Activated T-cell treated with anti-CD3 and anti-CD28 coated beads, Interleukin-2, amount 50 U/mL, for 4 hours (primary cell): ENCODE results near the gene CCDC142. TPM values are rescaled to one million over a fixed set of nuclear protein-coding genes. Genes with fewer than 3 reads are reported as not detected.

ENCODE experiments used
- ATAC-seq, 2 donors: fragments of 200-7000 bp; cut with Tn5 transposase; one replicate each; pipeline ENCODE4 v1.10.0; 2021
- DNase-seq: peaks from one replicate; pipeline ENCODE4 v3.0.0-alpha.2; 2020
- H3K27me3 Mint-ChIP-seq: one replicate; pipeline ENCODE4 v1.8.0; 2021; ENCODE audit warnings: low read depth, mixed read lengths
- H3K36me3 Mint-ChIP-seq: one replicate; pipeline ENCODE4 v1.8.0; 2022; ENCODE audit warnings: mixed read lengths; ENCODE audit not compliant: insufficient read depth
- H3K4me1 Mint-ChIP-seq: one replicate; pipeline ENCODE4 v1.8.0; 2021; ENCODE audit warnings: low read depth, mixed read lengths
- H3K4me3 Mint-ChIP-seq: one replicate; pipeline ENCODE4 v1.8.0; 2021; ENCODE audit warnings: mild to moderate bottlenecking, moderate library complexity, mixed read lengths
- H3K9me3 Mint-ChIP-seq: one replicate; pipeline ENCODE4 v1.8.0; 2021; ENCODE audit warnings: mixed read lengths
- total RNA-seq, 3 donors: library from RNA; stranded (reverse); gene quantifications; one replicate each; pipeline ENCODE4 v1.2.1, GENCODE V29; 2021

The CCDC142 gene
- total RNA-seq, 3 donors from 2014 or later, result 13.7 to 17.3 (median 13.9) TPM

DNA sequence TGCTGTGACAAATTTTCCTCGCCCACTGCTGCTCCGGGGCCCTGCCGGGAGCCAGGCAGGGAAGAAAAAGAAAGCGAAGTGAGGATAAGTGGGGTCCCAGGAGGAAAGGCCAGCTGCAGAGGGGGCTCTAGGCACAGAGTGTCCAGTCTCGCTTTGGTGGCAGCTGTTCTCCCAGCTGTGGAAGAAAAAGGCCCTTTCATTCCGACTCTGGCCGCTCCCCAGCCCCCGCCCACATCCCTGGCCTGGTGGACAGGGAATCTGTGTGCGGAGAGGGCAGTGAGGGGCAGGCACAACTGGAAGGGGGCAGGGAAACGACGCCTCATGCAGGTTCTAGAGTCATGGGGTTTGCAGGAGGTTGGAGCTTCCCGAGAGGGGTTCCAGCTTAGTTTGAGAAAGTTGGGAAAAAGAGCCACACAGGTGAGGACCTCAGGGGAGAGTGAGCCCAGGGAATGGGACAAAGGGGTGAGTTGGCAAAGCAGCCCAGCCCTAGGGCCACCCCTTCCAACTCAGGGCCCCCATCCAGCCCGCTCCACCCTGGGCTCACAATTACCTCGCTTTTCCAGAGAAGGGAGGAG, 42.9 kb downstream of the CCDC142 start:
- no peak for ATAC-seq
- Mint-ChIP-seq H3K4me3 (peak overlapping the region; percentile 52), H3K36me3 (no peaks in the 10 kb centered on the region), H3K27me3 (peaks cover 36% of the 10 kb centered on the region), H3K4me1 (peaks cover 9% of the 10 kb centered on the region), H3K9me3 (no peaks in the 10 kb centered on the region)
- no peak for DNase-seq

- Mint-ChIP-seq H3K4me1 (peaks cover 9% of the 10 kb centered on the region), H3K9me3 (no peaks in the 10 kb centered on the region), H3K27me3 (peaks cover 30% of the 10 kb centered on the region), H3K4me3 (no peak overlapping the region), H3K36me3 (no peaks in the 10 kb centered on the region)
- DNase-seq, result no peak
- no peak for ATAC-seq
Measured at GRCh38 chr2:74439373-74439772, 43.4 kb downstream of the CCDC142 start.

DNA sequence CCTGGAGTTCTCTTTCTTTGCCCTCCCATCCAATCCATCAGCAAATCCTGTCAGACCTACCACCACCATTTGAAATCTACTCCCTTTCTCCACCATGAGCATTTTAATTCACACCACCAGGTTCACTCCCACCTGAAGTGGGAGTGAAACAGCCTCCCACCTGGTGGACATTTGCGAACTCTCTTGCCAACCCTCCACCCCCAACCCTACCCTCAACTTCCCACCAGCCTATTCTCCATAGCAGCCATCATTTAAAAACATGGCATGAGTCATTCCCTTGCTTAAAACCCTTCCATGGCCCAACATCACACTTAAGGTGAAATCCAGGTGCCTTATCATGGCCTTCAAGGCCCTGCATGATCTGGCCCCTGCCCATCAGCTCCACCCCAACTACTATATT, 44.5 kb downstream of the CCDC142 start:
- H3K4me3 Mint-ChIP-seq, result no peak overlapping the region
- no peaks in the 10 kb centered on the region for H3K9me3 Mint-ChIP-seq
- no peaks in the 10 kb centered on the region for H3K36me3 Mint-ChIP-seq
- H3K4me1 Mint-ChIP-seq, result peaks cover 9% of the 10 kb centered on the region
- H3K27me3 Mint-ChIP-seq, result peaks cover 30% of the 10 kb centered on the region
- ATAC-seq, result no peak
- no peak for DNase-seq

DNA sequence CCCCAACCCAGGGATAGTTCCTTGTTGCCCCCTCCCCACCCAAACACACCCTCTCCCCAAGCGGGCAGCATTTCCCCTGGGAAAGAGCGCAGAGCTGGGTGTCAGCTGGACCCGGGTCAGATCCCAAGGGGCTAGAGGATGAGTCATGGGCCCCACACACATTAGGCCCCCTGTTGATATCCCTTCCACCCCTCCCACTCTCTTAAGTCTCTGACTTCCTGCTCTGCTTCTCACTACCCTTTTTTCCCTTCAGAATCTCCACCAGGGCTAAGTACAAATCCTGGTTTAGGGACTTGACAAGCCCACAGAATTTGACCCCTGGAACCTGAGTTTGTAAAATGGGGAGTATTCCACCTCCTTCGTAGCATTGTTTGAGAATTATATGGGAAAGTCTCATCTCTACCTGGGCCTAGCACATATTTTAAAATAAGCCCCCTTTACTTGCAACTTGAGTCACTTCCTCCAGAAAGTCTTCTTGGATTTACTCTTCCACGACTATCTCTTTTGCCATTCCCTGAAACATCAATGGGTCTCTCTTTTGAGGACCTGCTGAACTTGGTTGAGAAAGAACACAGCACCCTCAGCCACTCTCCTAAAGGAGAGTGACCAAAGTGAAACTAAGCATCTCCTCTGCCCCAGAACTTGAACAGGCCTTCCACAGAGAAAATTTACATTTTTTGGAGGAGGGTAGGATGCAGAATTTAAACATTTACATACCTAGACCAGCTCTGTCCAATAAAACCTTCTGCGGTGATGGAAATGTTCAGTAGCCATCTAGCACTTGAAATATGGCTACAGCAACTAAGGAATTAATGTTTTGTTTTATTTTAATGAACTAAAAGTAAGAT, 45.7 kb downstream of the CCDC142 start:
- Mint-ChIP-seq H3K9me3 (no peaks in the 10 kb centered on the region), H3K36me3 (no peaks in the 10 kb centered on the region)

DNA sequence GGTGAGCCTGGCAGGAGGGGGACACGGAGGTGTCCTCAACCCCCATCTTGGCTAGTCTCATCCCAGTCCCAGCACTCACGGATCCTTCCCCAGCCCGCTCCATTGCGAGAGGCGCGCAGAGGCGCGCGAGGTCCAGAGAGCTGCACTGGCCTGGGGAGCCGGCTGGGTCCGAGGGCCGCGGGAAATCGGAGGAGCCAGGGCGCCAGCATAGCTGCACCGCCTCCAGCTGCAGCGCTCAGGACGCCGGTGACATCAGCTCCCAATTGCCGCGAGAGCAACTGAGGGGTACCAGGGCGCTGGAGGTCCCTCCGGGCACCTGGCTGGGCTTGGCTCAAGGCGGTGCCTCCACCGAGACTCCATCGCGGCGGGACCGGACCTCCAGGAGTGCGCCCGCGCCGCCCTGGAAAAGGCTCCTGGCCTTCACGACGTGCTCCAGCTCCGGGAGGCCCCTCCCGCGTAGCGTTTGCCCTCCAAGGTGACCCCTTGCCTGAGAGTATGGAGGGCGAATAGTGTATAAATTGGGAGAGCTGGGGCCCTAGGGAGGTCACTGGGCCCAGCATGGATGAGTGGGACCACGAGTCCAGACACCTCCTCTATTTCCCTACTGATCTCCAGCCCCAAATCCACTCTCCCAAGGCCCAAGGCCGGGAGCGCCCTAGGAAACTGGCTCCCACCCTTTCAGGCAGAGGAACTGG, 46.5 kb downstream of the CCDC142 start:
- Mint-ChIP-seq H3K4me1 (peaks cover 6% of the 10 kb centered on the region), H3K9me3 (no peaks in the 10 kb centered on the region), H3K4me3 (no peak overlapping the region), H3K36me3 (no peaks in the 10 kb centered on the region), H3K27me3 (peaks cover 22% of the 10 kb centered on the region)
- no peak for ATAC-seq
- DNase-seq, result no peak

More for the DNA sequence above, 45.7 kb downstream of the CCDC142 start:
- H3K27me3 Mint-ChIP-seq, result peaks cover 24% of the 10 kb centered on the region
- no peak overlapping the region for H3K4me3 Mint-ChIP-seq
- DNase-seq (no peak), ATAC-seq (no peak)
- peaks cover 6% of the 10 kb centered on the region for H3K4me1 Mint-ChIP-seq

- no peak for DNase-seq
- peaks cover 3% of the 10 kb centered on the region for H3K36me3 Mint-ChIP-seq
- H3K4me3 Mint-ChIP-seq, result no peak overlapping the region
- no peaks in the 10 kb centered on the region for H3K4me1 Mint-ChIP-seq
- no peaks in the 10 kb centered on the region for H3K9me3 Mint-ChIP-seq
- no peaks in the 10 kb centered on the region for H3K27me3 Mint-ChIP-seq
- ATAC-seq, result no peak
Measured at GRCh38 chr2:74430502-74430901, 52.3 kb downstream of the CCDC142 start.

DNA sequence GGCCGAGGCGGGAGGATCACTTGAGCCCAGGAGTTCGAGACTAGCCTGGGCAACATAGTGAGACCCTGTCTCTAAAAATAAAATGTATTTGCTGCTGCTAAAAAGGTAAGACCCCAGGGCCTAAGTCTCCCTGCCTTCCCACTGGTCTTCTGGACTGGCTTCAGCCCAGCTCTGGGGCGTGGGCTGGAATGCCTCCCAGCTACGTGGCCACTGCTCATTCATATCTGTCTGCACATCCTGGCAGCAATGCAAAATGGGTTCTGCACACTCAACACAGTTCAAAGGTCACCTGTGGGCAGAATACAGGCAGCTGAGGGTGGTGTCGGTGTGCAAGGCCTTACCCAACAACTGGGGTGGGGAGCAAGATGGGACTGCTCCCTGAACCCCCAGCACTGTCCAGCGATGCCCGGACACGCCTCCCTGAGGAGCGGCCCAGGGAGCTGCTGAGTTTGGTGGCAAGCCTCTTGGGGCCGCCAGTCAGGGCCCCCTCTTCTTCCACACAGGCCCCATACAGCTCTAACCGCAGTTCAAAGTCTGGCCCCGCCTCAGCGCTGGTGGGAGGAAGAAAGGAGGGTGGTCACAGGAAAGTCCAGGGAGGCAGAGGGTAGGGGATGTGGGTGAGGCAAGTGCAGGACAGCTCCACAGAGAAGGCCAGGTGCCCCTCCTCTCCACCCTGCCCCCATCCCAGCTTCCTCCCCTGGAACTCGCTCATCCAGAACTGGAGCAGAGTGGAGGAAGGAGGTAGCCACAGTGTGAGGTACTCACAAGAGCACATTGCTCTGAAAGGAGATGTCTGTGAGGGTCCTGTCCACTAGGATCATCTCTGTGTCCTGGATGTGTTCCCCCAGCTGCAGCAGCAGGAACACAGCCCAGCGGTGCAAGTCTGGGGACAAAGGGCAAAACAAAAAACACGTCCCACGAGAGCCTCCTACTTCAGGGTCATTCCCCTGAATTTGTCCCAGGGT, 53.0 kb downstream of the CCDC142 start:
- no peaks in the 10 kb centered on the region for H3K4me1 Mint-ChIP-seq
- peaks cover 4% of the 10 kb centered on the region for H3K36me3 Mint-ChIP-seq
- no peak for ATAC-seq
- DNase-seq, result no peak
- H3K9me3 Mint-ChIP-seq, result no peaks in the 10 kb centered on the region
- H3K4me3 Mint-ChIP-seq, result no peak overlapping the region
- no peaks in the 10 kb centered on the region for H3K27me3 Mint-ChIP-seq

DNA sequence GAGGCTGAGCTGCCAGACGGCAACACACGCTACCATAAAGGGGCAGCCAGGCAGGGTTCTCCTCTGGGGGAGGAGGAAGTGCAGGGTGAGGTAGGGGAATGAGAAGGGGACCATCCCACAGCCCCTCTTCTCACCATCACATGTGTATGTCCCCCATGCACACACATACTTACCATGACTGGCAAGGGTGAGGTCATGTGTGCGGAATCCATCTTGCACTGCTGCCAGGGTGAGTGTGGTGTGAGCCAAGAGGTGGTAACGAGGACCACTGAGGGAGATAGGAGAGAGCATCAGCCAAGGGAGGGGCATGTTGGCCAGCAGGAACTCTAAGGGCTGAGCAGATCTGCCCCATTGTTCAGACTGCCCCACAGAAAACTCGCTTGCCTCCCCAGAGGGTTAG, 54.1 kb downstream of the CCDC142 start:
- H3K9me3 Mint-ChIP-seq, result no peaks in the 10 kb centered on the region
- no peaks in the 10 kb centered on the region for H3K4me1 Mint-ChIP-seq
- no peak overlapping the region for H3K4me3 Mint-ChIP-seq
- peaks cover 6% of the 10 kb centered on the region for H3K36me3 Mint-ChIP-seq
- DNase-seq, result no peak
- ATAC-seq, result no peak
- no peaks in the 10 kb centered on the region for H3K27me3 Mint-ChIP-seq

DNA sequence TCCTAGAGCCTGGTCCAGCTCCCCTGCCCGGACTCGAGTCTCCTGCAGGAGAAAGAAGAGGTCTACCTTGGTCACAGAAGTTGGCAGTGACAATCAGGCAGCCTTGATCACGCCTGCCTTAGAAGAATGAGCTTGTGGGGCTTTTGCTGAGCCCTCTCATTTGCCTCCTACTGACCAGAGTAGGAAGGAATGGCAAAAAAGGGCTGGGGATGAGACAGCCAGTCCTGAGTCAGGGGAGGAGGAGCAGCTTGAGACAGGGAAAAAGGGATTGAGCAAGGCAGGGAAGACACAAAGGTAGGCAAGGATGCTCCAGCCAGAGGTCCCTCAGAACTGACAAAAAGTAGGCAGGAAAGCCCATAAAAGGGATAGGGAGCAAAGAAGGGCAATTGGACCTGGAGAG, 55.2 kb downstream of the CCDC142 start:
- DNase-seq (no peak), ATAC-seq (no peak)
- Mint-ChIP-seq H3K4me1 (peaks cover 5% of the 10 kb centered on the region), H3K36me3 (peaks cover 6% of the 10 kb centered on the region), H3K27me3 (no peaks in the 10 kb centered on the region), H3K9me3 (no peaks in the 10 kb centered on the region), H3K4me3 (no peak overlapping the region)

GRCh38 chr2:74426181-74426758, 56.5 kb downstream of the CCDC142 start:
- DNase-seq (no peak), ATAC-seq (no peak)
- no peaks in the 10 kb centered on the region for H3K9me3 Mint-ChIP-seq
- no peaks in the 10 kb centered on the region for H3K27me3 Mint-ChIP-seq
- H3K36me3 Mint-ChIP-seq, result peaks cover 6% of the 10 kb centered on the region
- H3K4me1 Mint-ChIP-seq, result peaks cover 14% of the 10 kb centered on the region
- no peak overlapping the region for H3K4me3 Mint-ChIP-seq

GRCh38 chr2:74425523-74425922, 57.3 kb downstream of the CCDC142 start:
- no peak for DNase-seq
- H3K4me1 Mint-ChIP-seq, result peaks cover 19% of the 10 kb centered on the region
- ATAC-seq, result no peak

DNA sequence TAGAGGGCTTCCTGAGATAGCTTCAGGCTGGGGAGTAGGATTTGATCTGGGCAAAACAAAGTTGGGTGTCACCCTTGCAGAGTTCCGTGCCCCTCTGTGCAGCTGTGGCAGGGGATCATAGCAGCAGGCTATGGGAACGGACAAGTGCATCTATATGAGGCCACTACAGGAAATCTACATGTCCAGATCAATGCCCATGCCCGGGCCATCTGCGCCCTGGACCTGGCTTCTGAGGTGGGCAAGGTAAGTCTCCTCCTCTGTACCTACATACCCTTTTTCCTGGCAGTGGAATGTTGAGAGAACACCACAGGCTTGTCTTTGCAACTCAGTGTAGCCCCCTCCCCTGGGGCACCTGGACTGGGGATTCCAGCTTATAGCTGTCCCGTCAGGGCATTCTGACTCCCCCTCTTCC, 57.8 kb downstream of the CCDC142 start:
- no peak overlapping the region for H3K4me3 Mint-ChIP-seq
- H3K36me3 Mint-ChIP-seq, result peaks cover 6% of the 10 kb centered on the region
- H3K27me3 Mint-ChIP-seq, result no peaks in the 10 kb centered on the region
- no peak for DNase-seq
- no peaks in the 10 kb centered on the region for H3K9me3 Mint-ChIP-seq
- H3K4me1 Mint-ChIP-seq, result peaks cover 24% of the 10 kb centered on the region
- no peak for ATAC-seq

More at GRCh38 chr2:74425523-74425922, 57.3 kb downstream of the CCDC142 start:
- Mint-ChIP-seq H3K36me3 (peaks cover 6% of the 10 kb centered on the region), H3K9me3 (no peaks in the 10 kb centered on the region), H3K27me3 (no peaks in the 10 kb centered on the region), H3K4me3 (no peak overlapping the region)

DNA sequence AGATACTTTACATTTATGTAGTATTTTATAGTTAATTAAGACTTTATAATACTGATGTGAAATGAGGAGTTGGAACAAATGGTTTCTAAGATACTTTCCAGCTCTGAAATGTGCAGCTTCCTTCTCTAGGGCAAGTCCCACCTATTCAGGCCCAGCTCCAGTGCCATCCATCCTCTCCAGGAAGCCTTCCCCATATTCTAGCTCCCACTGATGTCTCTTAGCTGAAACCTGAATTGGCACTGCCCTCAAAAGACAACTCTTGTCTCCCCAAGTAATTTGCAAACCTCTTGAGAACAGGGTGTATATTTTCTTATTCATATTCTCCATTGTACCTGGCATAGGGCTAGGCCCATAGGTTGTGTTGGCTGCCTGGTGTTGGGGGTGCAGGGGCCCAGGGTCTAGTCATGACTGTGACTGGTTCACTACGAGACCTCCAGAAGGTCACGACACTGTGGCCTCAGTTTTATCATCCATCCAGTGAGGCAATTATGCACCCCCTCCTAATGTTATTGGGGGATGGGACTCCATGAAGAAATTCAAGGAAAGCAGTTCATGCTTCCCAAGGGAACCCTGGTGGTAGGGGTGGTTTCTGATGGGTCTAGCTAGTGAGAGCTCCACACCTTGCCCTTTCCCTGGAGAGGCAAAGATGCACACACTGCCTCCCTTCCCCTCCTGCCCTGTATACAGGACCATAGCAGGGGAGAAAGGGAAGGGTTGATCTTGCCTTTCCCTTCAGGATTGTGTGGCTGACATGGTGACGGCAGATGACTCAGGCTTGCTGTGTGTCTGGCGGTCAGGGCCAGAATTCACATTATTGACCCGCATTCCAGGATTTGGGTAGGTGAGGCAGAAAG, 58.4 kb downstream of the CCDC142 start:
- no peak for ATAC-seq
- peaks cover 6% of the 10 kb centered on the region for H3K36me3 Mint-ChIP-seq
- H3K4me3 Mint-ChIP-seq, result no peak overlapping the region

More for the DNA sequence above, 58.4 kb downstream of the CCDC142 start:
- no peak for DNase-seq
- Mint-ChIP-seq H3K27me3 (no peaks in the 10 kb centered on the region), H3K4me1 (peaks cover 26% of the 10 kb centered on the region), H3K9me3 (no peaks in the 10 kb centered on the region)
